SW480 (cell line): ENCODE data around the gene PSAT1.

Experiments
- DNase-seq: peaks from one replicate; pipeline ENCODE4 v3.0.0-alpha.2; 2016; ENCODE audit warnings: low spot score

The PSAT1 gene

DNA sequence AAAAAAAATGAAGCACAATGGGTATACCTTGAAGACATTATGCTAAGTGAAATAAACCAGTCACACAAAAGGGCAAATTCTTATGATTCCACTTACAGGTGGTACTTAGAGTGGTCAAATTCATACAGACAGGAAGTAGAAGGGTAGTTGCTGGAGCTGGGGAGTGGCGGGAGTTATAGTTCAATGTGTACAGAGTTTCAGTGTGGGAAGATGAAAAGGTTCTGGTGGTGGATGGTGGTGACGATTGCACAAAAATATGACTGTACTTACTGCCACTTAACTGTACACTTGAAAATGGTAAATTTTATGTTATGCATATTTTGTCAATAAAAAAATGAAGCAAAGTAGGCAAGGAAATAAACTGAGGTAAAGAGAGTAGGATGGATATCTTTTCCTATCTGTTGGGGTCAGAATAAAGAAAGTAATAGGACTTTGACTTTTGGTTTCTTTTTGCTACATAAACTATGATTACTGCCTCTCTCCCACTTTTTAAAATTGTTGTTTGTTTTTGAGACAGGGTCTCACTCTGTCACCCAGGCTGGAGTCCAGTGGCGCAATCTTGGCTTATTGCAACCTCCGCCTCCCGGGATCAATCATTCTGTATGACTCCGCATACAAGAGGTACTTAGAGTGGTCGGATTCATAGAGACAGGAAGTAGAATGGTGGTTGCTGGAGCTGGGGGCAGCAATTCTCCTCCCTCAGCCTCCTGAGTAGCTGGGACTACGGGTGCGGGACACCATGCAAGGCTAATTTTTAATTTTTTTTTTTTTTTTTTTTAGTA, 4.0 kb upstream of the PSAT1 start:
- DNase-seq: peak; percentile 55

DNA sequence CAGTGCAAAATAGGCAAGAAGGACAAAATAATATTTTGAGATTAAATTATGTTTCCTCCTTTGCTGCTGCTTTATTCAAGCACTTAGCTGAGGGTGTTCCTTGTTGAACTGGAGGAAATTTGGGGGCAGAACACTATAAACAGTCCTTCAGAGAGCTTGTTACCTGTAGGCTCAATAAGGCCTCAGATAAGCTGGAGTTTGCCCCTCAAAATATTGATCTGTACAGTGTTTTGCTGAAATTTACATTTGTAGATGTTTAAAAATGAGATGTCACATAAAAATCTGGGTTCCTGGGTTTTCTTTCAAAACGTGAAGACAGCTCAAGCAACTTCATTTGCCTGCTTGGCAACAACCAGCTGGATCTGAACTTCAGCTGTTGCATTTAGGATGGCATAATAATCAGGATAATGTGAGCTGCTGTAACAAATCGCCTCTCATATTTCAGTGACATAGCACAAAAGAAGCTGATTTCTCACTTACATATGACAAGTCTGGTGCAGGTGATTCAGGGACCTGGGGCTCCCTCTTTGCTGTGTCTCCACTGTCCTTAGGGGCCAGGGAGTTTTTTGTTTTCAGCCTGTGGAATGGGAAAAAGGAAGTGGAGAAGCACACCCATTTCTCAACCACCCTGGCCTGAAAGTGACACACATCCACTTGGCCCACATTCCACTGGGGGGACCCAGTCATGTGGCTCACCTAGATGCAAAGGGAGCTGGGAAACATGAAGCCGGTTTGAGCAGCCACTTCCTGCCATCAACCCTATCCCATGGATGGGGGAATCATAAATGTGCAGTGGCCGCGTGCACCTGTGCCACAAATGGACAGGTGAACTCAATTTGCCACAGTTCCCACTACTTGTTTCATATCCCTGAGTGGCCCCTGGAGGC, 2.4 kb upstream of the PSAT1 start:
- DNase-seq: peak; percentile 31

DNA sequence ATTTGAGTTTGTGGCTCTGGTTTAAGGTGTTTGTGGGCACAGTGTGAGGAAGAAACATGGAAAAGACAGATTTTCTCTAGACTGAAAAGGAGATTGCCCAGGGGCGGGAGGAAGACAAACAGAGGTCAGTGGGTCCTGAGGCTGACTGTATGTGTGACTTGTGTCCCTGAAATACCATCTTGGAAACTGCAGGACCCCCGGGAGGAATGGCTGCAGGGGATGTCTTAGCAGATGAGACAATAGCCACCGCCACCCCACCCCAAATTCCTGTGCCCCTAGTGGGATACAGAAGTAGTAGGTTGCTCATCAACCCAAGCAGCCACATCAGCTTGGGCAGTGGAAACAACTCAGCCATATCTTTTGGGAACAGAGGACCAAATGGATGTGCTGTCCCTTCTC, 1.7 kb upstream of the PSAT1 start:
- DNase-seq: no peak

DNA sequence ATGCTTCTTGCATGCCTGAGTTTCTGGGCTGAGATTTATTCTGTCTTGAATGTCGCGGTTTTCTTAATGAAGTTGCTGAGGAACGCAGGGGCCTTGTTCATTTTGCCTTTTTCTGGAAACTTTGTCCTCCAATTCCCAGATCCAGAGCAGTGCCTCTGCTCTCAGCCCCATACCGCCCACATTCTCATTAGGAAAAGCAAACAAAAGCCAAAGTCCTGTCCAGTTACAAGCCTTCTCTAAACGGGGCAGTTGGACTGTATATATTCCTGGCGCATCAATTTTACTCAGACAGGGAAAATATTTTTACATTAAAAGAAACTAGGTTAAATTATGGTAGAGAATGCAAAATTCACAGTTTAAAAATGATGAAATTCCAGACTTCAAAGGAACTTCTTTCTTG, 1.2 kb upstream of the PSAT1 start:
- peak; percentile 21 for DNase-seq

DNA sequence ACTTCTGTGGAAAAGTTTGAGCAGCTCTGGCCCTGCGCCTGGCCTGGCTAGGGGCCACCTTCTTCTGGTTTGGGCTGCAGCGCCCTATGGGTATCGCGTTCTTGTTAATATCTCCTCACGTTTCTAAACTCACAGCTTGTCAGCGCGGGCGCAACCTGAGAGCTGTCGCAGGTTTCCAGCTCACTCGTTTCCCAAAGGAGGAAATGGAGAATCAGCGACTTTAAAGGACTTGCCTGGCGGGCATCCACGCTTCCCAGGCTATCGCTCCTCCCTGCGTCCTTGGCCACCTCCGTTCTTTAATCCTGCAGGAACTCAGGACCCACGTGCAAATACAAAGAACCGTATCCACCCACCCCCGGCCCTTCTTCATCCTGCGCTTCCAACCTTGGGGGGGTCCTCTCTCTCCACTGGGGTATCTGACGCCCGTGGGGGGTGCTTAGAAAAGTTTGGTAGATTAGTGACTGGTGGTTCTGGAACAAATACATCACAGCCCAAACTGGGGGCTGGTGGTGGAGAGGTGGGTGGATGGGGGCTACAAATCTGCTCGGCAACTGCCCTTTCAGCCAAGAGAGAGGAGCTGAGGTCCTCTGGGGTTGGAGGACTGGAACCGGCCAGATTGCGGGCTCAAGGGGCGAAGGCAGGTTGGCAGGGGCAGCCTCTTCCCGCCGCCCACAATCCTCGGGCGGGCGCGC, 578 bp upstream of the PSAT1 start:
- DNase-seq: peak; percentile 73

DNA sequence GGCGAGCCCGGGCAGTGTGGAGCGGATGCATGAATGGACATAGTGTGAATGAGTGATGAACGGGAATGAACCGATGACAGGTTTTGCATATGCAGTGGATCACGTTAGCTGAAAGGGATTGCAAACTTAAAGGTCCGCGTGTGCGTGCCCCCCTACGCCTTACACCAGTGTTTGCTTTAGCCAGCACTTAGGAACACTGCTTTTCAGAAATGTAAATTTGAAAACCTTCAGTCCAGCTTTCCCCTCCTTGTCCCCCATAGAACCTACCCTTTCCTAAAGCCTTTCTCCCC, 692 bp downstream of the PSAT1 start:
- no peak for DNase-seq

DNA sequence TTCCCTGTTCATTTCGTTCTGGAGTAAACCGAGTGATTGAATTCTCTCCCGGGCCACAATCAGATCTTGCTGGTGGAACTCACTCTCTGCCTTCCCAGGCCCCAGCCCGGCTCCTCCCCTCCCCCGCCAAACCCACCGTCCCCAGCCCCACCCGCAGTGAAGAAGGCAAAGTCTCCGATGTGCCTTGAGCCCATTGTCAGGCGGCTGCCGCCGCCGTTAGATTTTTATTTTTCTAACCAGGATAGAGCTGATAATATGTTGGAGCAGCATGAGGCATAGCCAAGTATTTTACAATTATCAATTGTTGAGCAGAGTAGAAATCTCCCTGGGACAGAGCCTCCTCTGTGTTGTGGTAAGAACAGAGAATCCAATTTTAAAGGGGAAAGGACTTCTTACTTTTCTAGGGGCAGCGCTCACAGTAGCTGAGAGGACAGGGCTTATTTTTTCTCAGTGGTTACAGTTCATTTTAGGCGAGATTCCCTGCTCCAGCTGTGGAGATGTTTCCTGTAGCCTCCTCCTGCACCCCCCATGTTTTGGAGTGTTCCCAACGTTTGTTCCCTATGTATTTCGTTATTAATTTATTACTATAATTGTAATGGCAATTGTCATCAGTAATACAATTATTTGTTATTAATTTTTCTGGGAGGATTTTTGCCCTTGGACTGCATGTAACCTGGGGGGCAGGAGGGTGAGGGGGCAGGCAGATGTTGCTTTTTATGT, 1.3 kb downstream of the PSAT1 start:
- DNase-seq: no peak

DNA sequence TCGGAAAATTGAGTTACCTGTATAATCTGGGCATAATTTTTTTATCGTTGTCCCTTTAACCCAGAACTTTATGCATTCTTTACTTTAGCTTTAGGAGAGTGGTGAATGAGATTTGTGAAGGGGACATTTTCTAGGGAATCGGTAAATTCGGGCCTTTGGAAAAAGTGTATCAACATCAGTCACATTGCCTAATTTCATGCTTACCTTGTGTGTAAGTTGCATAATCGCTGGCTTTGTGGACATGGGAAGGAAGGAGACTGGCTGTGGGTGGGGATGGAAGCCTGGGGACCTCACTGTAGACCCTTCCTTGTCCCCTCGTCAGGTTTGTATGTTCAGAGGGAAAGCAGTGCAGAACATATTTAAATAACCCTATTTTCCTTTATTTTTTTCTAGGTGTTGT, 3.3 kb downstream of the PSAT1 start:
- DNase-seq: no peak

DNA sequence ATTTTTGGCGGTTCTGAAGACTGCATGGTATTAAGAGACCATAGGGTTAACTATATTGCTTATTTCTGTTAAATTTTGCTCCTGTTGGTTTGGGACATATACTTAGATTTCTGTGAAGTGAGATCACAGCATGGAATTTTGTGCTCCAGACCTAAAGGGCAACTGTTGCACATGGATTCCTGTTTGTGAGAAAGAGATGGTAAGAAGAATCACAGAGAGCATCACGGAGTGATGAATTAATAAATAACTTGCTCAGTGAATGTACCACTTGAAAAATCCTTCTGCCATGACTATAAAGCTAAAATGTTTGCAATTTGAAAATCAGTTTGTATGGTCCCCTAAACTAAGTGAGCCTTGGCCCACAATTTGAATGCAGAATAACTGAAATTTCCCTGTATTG, 4.5 kb downstream of the PSAT1 start:
- no peak for DNase-seq

DNA sequence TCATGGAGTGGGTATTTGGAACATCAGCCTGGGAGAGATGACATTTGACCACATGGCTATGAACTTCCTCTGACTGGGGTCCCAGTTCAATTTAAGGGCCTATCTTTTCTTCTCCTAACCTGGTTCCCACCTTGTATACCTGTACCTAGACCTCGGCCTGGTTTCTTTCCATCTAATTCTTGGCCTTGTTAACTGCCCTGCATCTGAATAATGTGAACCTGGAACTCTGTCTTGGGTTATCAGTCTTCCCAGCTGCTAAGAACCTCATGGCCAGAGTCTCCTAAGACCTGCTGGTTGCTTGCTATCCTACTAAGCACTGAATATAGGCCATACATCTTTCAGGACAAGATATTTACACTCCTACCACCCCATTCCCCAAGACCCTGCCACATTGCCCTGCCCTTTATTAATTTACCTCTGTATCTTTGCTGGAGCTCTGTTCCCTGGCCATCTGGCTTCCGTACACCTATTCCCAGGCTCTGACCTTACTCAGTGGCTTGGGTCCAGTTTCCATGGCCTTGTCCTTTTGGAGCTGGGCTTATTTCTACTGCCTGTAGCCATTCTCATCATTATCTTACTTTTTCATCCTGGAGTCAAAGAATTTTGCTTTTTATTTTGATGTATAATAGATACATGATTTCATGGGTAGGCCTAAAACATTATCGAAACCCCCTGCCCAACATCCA, 6.6 kb downstream of the PSAT1 start:
- DNase-seq: no peak

DNA sequence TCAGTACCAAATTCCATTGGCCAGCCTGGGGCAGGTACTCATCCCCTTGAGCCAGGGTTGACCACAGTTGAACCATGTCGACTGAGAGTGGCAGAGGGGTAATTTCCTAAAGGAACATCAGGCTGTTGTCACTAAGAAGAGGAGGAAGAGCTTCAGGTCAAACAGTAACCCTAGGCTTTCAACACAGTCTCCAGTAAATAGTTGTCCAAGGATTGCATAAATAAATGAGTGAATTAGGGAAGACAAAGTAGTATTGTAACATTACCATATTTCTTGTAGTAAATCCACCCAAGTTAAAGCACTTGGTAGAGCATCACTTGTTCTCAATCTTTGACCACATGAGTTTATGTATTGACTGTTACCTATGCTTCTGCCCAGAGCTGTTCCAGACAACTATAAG, 7.4 kb downstream of the PSAT1 start:
- no peak for DNase-seq

DNA sequence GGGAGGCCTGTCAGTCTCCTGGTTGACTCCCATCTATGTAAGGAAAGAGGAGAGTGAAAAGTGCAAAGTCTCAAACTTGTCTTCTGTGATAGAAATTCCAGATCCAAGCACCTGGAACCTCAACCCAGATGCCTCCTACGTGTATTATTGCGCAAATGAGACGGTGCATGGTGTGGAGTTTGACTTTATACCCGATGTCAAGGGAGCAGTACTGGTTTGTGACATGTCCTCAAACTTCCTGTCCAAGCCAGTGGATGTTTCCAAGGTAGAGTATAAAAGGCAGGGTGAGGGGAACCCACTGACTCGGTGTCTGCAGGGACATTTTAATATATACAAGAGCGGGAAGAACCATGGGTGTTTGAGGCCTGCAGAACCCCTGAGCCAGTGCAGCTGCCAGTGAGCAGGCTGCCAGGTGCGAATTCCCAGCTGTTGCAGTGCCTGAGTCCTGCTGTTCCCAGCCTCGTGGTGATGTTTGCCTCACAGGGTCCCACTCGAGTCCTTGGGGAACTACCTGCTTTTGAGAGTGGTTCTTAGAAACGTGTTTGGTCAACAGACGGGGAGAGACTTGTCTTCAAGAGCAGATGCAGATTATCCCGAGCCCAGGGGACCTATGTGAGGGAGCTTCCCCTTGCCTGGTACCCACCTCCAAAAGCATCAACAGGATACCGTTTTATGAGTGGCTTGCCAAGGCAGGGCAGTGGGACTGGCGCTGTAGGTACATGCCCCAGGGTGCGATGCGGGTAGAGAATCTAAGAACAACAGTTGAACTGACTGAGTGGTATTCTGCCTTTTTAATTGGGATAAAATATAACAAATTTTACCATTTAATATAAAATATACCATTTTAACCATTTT, 9.5 kb downstream of the PSAT1 start:
- no peak for DNase-seq

DNA sequence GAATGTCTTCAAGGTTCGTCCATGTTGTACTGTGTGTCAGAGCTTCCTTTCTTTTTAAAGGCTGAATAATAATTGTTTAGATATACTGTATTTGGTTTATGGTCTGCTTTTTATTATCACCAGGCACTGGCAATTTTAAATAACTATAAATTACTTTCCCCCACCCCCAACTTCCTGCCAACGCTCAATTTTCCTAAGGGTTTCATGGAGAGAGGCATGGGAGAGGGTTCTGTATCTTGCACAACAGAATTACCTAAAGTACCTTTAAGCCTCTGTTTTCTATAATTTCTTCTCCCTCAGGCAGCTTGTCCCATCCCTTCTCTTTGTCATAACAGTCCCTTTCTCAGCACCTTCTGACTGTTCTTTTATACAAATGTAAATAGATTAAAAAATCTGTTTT, 10.4 kb downstream of the PSAT1 start:
- no peak for DNase-seq

DNA sequence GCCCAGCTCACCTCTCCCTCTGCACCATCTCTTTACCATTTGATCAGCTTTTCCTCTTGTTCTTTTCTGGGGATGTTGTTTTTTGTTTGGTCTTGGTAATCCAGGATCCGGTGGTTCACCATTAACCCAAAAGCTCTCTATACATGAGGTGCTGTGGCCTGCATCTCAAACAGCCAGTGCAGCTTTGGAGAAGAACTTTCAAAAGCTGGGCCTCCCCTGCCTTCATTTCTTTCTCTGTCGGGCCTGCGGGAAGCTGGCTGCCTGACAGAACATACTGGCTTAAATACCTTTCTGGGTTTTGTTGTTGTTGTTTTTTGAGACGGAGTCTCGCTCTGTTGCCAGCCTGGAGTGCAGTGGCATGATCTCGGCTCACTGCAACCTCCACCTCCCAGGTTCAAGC, 12.1 kb downstream of the PSAT1 start:
- DNase-seq: no peak

DNA sequence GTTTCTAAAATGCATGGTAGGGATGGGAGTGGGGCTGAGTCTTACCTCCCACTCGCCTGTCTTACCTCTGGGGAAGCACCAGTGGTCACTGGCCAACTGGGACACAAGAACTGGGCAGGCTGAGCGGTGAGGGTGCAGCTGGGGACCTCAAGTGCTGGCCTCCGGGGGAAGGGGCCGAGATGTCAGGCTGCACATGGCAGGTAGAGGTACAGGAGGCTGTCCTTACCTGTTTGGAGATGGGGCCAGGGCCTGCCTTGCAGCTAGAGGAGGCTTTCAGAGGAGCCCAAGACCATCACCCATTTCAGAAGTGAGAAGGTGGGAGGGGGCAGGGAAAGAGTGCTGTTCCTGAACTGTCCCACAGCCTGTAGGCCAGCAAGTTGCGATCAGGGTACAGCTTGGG, 14.2 kb downstream of the PSAT1 start:
- DNase-seq: no peak

DNA sequence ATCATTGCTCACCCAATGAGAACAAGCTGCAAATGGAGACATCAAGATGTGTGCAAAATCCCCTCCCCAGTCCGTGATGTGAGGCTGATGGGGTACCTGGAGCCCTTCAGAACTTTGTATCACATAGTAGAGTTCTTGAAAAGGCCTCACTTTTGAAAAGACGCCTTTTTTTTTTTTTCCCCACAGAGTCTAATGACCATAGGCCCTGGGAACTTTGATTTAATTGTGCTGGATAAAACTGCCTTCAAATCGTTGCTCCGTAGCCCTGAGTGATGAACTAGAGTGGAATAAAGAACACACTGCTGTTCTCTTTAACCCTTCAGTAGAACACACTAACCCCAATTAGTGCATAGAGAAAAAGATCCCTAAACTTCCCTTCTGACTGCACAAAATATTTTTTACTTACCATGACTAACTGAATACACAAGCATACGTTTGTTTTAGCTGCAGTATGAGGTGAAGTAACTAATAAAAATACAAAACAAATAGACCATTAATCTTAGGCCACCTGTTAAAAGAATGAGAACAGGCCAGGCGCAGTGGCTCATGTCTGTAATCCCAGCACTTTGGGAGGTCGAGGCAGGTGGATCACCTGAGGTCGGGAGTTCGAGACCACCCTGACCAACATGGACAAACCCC, 15.1 kb downstream of the PSAT1 start:
- no peak for DNase-seq

DNA sequence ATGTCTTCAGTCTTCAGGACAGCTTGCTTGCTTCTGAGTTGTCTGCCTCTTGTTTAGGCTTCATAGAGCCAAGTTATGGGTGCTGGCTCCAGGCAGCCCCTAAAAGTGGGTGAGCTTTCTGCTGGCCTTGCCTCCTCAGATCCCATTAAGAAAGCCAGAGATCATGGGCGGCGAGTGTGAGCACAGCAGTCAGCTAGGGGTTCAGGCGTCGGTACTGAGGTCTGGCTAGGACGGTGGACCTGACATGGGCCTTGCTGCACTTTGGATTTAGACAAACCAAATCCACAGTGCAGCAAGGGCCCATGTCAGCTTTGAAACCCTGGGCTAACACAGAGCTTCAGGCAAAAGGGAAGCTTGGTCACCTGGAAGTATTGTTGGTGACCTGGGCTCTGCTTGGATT, 17.6 kb downstream of the PSAT1 start:
- no peak for DNase-seq

DNA sequence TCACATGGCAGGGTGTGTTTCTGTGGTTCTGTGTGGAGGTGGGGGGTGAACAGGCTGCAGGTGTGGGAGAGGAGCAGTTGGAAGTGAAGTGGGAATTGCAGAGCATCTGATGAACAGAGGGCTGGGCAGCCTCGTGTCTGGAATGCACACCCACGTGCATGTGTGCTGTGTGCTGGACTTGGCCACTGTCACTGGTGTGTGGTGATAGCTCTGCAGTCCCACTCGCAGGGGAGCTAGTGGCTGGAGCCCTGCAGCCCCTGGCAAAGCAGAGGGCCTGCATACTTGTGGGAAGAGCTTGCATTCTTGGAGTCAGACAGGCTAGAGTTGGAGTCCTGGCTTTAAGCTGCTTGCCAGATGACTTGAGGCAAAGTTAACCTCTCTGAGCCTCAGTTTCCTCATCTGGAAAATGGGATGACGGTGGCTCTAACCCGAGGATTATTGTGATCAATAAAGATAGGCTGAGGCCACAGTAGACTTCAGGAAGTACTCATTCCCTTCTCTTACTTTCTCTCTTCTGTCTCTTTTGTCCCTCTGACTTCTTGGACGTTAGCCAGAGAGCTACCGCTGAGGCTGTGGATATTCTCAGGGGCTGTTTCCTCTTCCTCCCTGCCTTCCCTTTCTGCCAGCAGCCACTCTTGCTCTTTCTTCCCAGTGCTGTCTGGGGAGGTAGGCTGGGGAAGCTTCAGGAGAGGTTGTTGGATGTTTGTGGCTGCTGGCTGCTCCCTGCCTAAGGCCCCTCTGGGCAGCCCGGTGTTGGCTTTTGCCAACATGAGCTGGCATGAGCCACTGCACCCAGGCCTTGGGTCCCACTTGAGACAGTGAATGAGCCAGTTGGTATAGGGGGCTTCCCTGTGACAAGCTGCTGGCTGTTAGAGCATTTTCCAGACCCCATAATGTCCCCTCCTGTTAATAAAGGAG, 18.3 kb downstream of the PSAT1 start:
- DNase-seq: no peak

DNA sequence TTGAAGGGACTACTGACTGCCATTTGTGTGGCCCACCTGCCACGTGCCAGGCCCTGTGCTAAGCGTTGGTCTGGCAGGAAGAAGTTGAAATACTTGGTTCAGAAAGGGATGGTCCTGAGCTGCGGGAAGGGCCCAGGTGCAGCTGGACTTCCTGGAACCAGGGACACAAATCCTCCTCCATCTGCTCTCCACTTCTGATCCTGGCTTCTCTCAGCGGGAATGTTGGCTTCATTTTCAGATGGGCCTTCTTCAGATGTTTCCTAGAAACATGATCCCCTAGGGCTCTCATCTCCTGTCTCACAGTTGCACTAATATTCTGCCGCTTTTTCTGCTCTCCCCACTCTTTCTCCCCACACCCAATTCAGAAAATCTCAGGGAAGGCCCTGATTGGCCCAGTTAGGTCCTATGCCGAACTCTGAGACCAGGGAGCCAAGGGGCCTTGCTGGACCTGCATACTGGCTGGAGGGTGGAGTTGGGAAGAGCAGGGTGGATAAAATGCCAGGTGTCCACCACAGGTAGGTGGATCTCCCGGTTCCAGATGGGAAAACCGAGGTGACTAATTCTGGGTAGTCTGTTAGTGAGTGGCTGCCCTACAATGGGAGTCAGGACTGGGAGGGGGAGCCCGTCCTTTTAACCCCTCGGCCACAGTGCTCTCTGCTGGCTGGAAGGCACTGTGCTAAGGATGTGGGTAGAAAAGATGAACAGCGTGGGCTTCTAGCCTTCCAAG, 19.4 kb downstream of the PSAT1 start:
- DNase-seq: no peak
